ENCODE measurements around the gene ANKRD37. TPM values are rescaled to one million over a fixed set of nuclear protein-coding genes. Genes with fewer than 3 reads are reported as not detected.

ANKRD37 gene
- polyA plus RNA-seq, 1 experiment, result 13.2 TPM

- ChIA-PET POLR2A (interaction anchor here (0.5 kb wide), 1 partner anchor 22 kb away, joined by 3 read pairs; no protein-coding TSS in a partner anchor), CTCF (interaction anchor here (1.0 to 1.1 kb wide), 2 partner anchors 17 to 196 kb away, joined by 3 read pairs; no protein-coding TSS in a partner anchor)
- no peak overlapping the region for H3K4me3 ChIP-seq (ENCODE audit: low read depth, low read length)
- no peaks in the 10 kb centered on the region for H3K27me3 ChIP-seq (ENCODE audit: control insufficient read depth, insufficient read depth, low read length)
- TF ChIP-seq CTCF (IDR thresholded peaks at IDR 0.05; ENCODE audit: insufficient read depth, low read depth, low read length), result no peak
- no peaks in the 10 kb centered on the region for H3K36me3 ChIP-seq (ENCODE audit: control insufficient read depth, insufficient read depth, low read length)
- no peak for DNase-seq (ENCODE audit: low read depth)
Observed at GRCh38 chr4:185379326-185380295, 17.0 kb upstream of the ANKRD37 start.

GRCh38 chr4:185380320-185380719 is 16.3 kb upstream of the ANKRD37 start:
- no peaks in the 10 kb centered on the region for H3K36me3 ChIP-seq (ENCODE audit: control insufficient read depth, insufficient read depth, low read length)
- ChIA-PET CTCF (no interaction called here), POLR2A (no interaction called here)
- H3K4me3 ChIP-seq (ENCODE audit: low read depth, low read length), result no peak overlapping the region
- DNase-seq (ENCODE audit: low read depth), result no peak
- TF ChIP-seq CTCF (IDR thresholded peaks at IDR 0.05; ENCODE audit: insufficient read depth, low read depth, low read length), result no peak
- no peaks in the 10 kb centered on the region for H3K27me3 ChIP-seq (ENCODE audit: control insufficient read depth, insufficient read depth, low read length)

DNA sequence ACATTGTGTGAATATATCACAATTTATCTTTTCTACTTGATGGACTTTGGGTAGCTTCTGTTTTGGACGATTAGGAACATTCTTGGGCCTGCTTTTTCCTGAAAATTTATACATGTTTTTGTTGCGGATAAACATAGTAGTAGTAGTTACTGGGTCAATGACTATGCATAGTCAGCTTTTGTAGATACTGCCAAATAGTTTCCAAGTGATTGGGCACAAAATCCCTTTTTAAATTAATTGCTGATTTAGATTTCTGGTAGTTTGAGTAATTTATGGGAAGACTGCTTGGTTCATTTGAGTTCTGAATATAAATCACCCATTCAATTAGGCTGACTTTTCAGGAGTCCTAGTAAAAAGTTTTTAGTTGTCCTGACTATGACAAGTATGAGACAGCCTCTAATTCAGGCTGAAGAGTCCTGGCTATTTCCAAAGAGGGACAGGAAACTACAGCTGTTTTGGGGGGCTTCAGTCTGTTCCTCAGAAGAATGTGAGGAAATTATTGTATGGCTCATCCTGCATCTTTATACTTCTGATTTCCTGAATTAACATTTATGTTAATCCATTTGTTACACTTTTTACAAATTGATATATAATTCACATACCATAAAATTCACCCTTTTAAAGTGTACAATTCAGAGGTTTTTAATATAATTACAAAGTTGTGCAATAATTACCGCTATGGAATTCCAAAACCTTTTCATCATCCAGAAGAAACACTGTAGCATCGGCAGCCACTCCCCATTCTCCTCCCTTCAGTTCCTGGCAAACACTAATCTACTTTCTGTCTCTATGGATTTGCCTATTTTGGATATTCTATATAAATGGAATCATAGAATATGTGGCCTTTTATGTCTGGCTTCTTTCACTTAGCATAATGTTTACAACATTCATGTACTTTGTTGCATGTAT is 15.1 kb upstream of the ANKRD37 start:
- TF ChIP-seq CTCF (IDR thresholded peaks at IDR 0.05; ENCODE audit: insufficient read depth, low read depth, low read length), result no peak
- ChIA-PET CTCF (no interaction called here), POLR2A (no interaction called here)
- Histone ChIP-seq H3K36me3 (ENCODE audit: control insufficient read depth, insufficient read depth, low read length) (no peaks in the 10 kb centered on the region), H3K27me3 (ENCODE audit: control insufficient read depth, insufficient read depth, low read length) (no peaks in the 10 kb centered on the region), H3K4me3 (ENCODE audit: low read depth, low read length) (no peak overlapping the region)
- no peak for DNase-seq (ENCODE audit: low read depth)

DNA sequence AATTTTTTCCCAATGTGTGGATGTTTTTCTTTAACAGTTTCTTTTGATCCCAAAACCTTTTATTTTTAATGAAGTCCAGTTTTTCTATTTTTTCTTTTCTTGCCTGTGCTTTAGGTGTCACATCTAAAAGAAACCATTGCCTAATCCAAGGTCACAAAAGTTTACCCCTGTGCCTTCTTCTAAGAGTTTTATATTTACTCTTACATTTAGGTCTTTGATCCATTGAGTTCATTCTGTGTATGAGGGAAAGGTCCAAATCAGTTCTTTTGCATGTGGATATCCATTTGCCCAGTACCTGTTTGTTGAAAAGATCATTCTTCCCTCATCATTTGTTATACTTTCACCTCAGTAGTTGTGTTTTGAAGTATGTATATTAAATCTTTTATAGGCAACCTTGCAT is 13.9 kb upstream of the ANKRD37 start:
- ChIA-PET POLR2A (no interaction called here), CTCF (no interaction called here)
- no peak for TF ChIP-seq CTCF (IDR thresholded peaks at IDR 0.05; ENCODE audit: insufficient read depth, low read depth, low read length)
- Histone ChIP-seq H3K27me3 (ENCODE audit: control insufficient read depth, insufficient read depth, low read length) (no peaks in the 10 kb centered on the region), H3K4me3 (ENCODE audit: low read depth, low read length) (no peak overlapping the region), H3K36me3 (ENCODE audit: control insufficient read depth, insufficient read depth, low read length) (no peaks in the 10 kb centered on the region)
- DNase-seq (ENCODE audit: low read depth), result no peak

GRCh38 chr4:185383451-185383850 is 13.2 kb upstream of the ANKRD37 start:
- no peak for DNase-seq (ENCODE audit: low read depth)
- no peak overlapping the region for H3K4me3 ChIP-seq (ENCODE audit: low read depth, low read length)
- no peak for TF ChIP-seq CTCF (IDR thresholded peaks at IDR 0.05; ENCODE audit: insufficient read depth, low read depth, low read length)
- no peaks in the 10 kb centered on the region for H3K27me3 ChIP-seq (ENCODE audit: control insufficient read depth, insufficient read depth, low read length)
- CTCF ChIA-PET, result no interaction called here
- no peaks in the 10 kb centered on the region for H3K36me3 ChIP-seq (ENCODE audit: control insufficient read depth, insufficient read depth, low read length)
- POLR2A ChIA-PET, result no interaction called here
